ENCODE results near the gene KIAA0513. TPM values are rescaled to one million over a fixed set of nuclear protein-coding genes. Genes with fewer than 3 reads are reported as not detected.

The KIAA0513 gene
- total RNA-seq, 1 experiment from 2014 or later, result 0.97 TPM

- H3K4me2 ChIP-seq (ENCODE audit: low read depth, low read length, poor library complexity, severe bottlenecking), result no peak overlapping the region
Measured at GRCh38 chr16:85046472-85046916, 18.9 kb downstream of the KIAA0513 start.

GRCh38 chr16:85046931-85047866 lies 19.6 kb downstream of the KIAA0513 start:
- no peak overlapping the region for H3K4me2 ChIP-seq (ENCODE audit: low read depth, low read length, poor library complexity, severe bottlenecking)
- no peak overlapping the region for H3K27ac ChIP-seq (ENCODE audit: low read length)
- no peaks in the 10 kb centered on the region for H3K9me2 ChIP-seq (replicated peaks; ENCODE audit: insufficient read depth, low read length)
- H3K9me3 ChIP-seq (ENCODE audit: low read length), result no peaks in the 10 kb centered on the region
- no peaks in the 10 kb centered on the region for H3K79me2 ChIP-seq (ENCODE audit: low read length)
- H3K4me3 ChIP-seq (ENCODE audit: low read length), result no peak overlapping the region
- H2AFZ ChIP-seq (ENCODE audit: low read length), result no peak overlapping the region
- no peaks in the 10 kb centered on the region for H3K4me1 ChIP-seq (ENCODE audit: low read length)
- no peaks in the 10 kb centered on the region for H3K27me3 ChIP-seq (ENCODE audit: low read length)
- H3K9ac ChIP-seq (ENCODE audit: low read length), result no peak overlapping the region
- no peaks in the 10 kb centered on the region for H3K36me3 ChIP-seq (ENCODE audit: insufficient read depth, low read length)
- no peaks in the 10 kb centered on the region; the same call in 1 of the 2 replicates for H4K20me1 ChIP-seq (ENCODE audit: insufficient read depth, low read depth, low read length)
- no peak for DNase-seq

More at GRCh38 chr16:85046472-85046916, 18.9 kb downstream of the KIAA0513 start:
- H3K9ac ChIP-seq (ENCODE audit: low read length), result no peak overlapping the region
- no peaks in the 10 kb centered on the region; the same call in 1 of the 2 replicates for H4K20me1 ChIP-seq (ENCODE audit: insufficient read depth, low read depth, low read length)
- no peaks in the 10 kb centered on the region for H3K36me3 ChIP-seq (ENCODE audit: insufficient read depth, low read length)
- H3K27ac ChIP-seq (ENCODE audit: low read length), result no peak overlapping the region
- no peaks in the 10 kb centered on the region for H3K27me3 ChIP-seq (ENCODE audit: low read length)
- DNase-seq, result no peak
- H3K9me3 ChIP-seq (ENCODE audit: low read length), result no peaks in the 10 kb centered on the region
- no peak overlapping the region for H3K4me3 ChIP-seq (ENCODE audit: low read length)
- H3K79me2 ChIP-seq (ENCODE audit: low read length), result no peaks in the 10 kb centered on the region
- no peaks in the 10 kb centered on the region for H3K4me1 ChIP-seq (ENCODE audit: low read length)
- H3K9me2 ChIP-seq (replicated peaks; ENCODE audit: insufficient read depth, low read length), result no peaks in the 10 kb centered on the region
- H2AFZ ChIP-seq (ENCODE audit: low read length), result no peak overlapping the region

- Histone ChIP-seq H3K4me2 (ENCODE audit: low read depth, low read length, poor library complexity, severe bottlenecking) (no peak overlapping the region), H3K79me2 (ENCODE audit: low read length) (no peaks in the 10 kb centered on the region)
Measured at GRCh38 chr16:85047867-85048455, 20.4 kb downstream of the KIAA0513 start.

GRCh38 chr16:85048921-85049562 lies 21.4 kb downstream of the KIAA0513 start:
- DNase-seq, result no peak
- no peak overlapping the region for H3K9ac ChIP-seq (ENCODE audit: low read length)
- no peaks in the 10 kb centered on the region for H3K27me3 ChIP-seq (ENCODE audit: low read length)
- no peaks in the 10 kb centered on the region for H3K79me2 ChIP-seq (ENCODE audit: low read length)
- H3K4me1 ChIP-seq (ENCODE audit: low read length), result no peaks in the 10 kb centered on the region
- H3K9me2 ChIP-seq (replicated peaks; ENCODE audit: insufficient read depth, low read length), result no peaks in the 10 kb centered on the region
- H3K9me3 ChIP-seq (ENCODE audit: low read length), result no peaks in the 10 kb centered on the region
- no peaks in the 10 kb centered on the region for H3K36me3 ChIP-seq (ENCODE audit: insufficient read depth, low read length)
- no peak overlapping the region for H3K27ac ChIP-seq (ENCODE audit: low read length)
- no peak overlapping the region for H2AFZ ChIP-seq (ENCODE audit: low read length)
- H3K4me3 ChIP-seq (ENCODE audit: low read length), result no peak overlapping the region
- no peak overlapping the region for H3K4me2 ChIP-seq (ENCODE audit: low read depth, low read length, poor library complexity, severe bottlenecking)
- no peaks in the 10 kb centered on the region; the same call in 1 of the 2 replicates for H4K20me1 ChIP-seq (ENCODE audit: insufficient read depth, low read depth, low read length)

More at GRCh38 chr16:85047867-85048455, 20.4 kb downstream of the KIAA0513 start:
- Histone ChIP-seq H3K9me3 (ENCODE audit: low read length) (no peaks in the 10 kb centered on the region), H3K36me3 (ENCODE audit: insufficient read depth, low read length) (no peaks in the 10 kb centered on the region), H3K9ac (ENCODE audit: low read length) (no peak overlapping the region), H2AFZ (ENCODE audit: low read length) (no peak overlapping the region), H4K20me1 (ENCODE audit: insufficient read depth, low read depth, low read length) (no peaks in the 10 kb centered on the region; the same call in 1 of the 2 replicates), H3K9me2 (replicated peaks; ENCODE audit: insufficient read depth, low read length) (no peaks in the 10 kb centered on the region), H3K4me3 (ENCODE audit: low read length) (no peak overlapping the region), H3K27me3 (ENCODE audit: low read length) (no peaks in the 10 kb centered on the region), H3K27ac (ENCODE audit: low read length) (no peak overlapping the region), H3K4me1 (ENCODE audit: low read length) (no peaks in the 10 kb centered on the region)
- no peak for DNase-seq

- DNase-seq, result no peak
- no peak overlapping the region for H3K4me3 ChIP-seq (ENCODE audit: low read length)
- H3K9me2 ChIP-seq (replicated peaks; ENCODE audit: insufficient read depth, low read length), result no peaks in the 10 kb centered on the region
- H3K4me1 ChIP-seq (ENCODE audit: low read length), result no peaks in the 10 kb centered on the region
- no peak overlapping the region for H3K9ac ChIP-seq (ENCODE audit: low read length)
- no peak overlapping the region for H3K27ac ChIP-seq (ENCODE audit: low read length)
- H2AFZ ChIP-seq (ENCODE audit: low read length), result no peak overlapping the region
- H3K27me3 ChIP-seq (ENCODE audit: low read length), result no peaks in the 10 kb centered on the region
- no peaks in the 10 kb centered on the region for H3K9me3 ChIP-seq (ENCODE audit: low read length)
- no peak overlapping the region for H3K4me2 ChIP-seq (ENCODE audit: low read depth, low read length, poor library complexity, severe bottlenecking)
- H3K36me3 ChIP-seq (ENCODE audit: insufficient read depth, low read length), result no peaks in the 10 kb centered on the region
- no peaks in the 10 kb centered on the region for H3K79me2 ChIP-seq (ENCODE audit: low read length)
- no peaks in the 10 kb centered on the region; the same call in 1 of the 2 replicates for H4K20me1 ChIP-seq (ENCODE audit: insufficient read depth, low read depth, low read length)
Measured at GRCh38 chr16:85049706-85050305, 22.2 kb downstream of the KIAA0513 start.

GRCh38 chr16:85051067-85051581 lies 23.5 kb downstream of the KIAA0513 start:
- H3K4me2 ChIP-seq (ENCODE audit: low read depth, low read length, poor library complexity, severe bottlenecking), result no peak overlapping the region
- peaks cover 6% of the 10 kb centered on the region; the same call in 1 of the 2 replicates for H4K20me1 ChIP-seq (ENCODE audit: insufficient read depth, low read depth, low read length)
- no peak overlapping the region for H3K27ac ChIP-seq (ENCODE audit: low read length)
- H3K9ac ChIP-seq (ENCODE audit: low read length), result no peak overlapping the region
- no peaks in the 10 kb centered on the region for H3K9me3 ChIP-seq (ENCODE audit: low read length)
- no peaks in the 10 kb centered on the region for H3K79me2 ChIP-seq (ENCODE audit: low read length)
- DNase-seq, result no peak
- H2AFZ ChIP-seq (ENCODE audit: low read length), result no peak overlapping the region
- no peaks in the 10 kb centered on the region for H3K36me3 ChIP-seq (ENCODE audit: insufficient read depth, low read length)
- H3K27me3 ChIP-seq (ENCODE audit: low read length), result no peaks in the 10 kb centered on the region
- no peaks in the 10 kb centered on the region for H3K9me2 ChIP-seq (replicated peaks; ENCODE audit: insufficient read depth, low read length)
- no peak overlapping the region for H3K4me3 ChIP-seq (ENCODE audit: low read length)
- peaks cover 12% of the 10 kb centered on the region for H3K4me1 ChIP-seq (ENCODE audit: low read length)

GRCh38 chr16:85051683-85052082 lies 24.1 kb downstream of the KIAA0513 start:
- Histone ChIP-seq H3K9ac (ENCODE audit: low read length) (no peak overlapping the region), H3K9me3 (ENCODE audit: low read length) (no peaks in the 10 kb centered on the region), H3K4me1 (ENCODE audit: low read length) (peaks cover 12% of the 10 kb centered on the region), H3K36me3 (ENCODE audit: insufficient read depth, low read length) (no peaks in the 10 kb centered on the region), H3K79me2 (ENCODE audit: low read length) (no peaks in the 10 kb centered on the region), H2AFZ (ENCODE audit: low read length) (no peak overlapping the region), H3K9me2 (replicated peaks; ENCODE audit: insufficient read depth, low read length) (no peaks in the 10 kb centered on the region), H3K27me3 (ENCODE audit: low read length) (no peaks in the 10 kb centered on the region), H3K27ac (ENCODE audit: low read length) (no peak overlapping the region), H3K4me2 (ENCODE audit: low read depth, low read length, poor library complexity, severe bottlenecking) (no peak overlapping the region), H4K20me1 (ENCODE audit: insufficient read depth, low read depth, low read length) (peaks cover 6% of the 10 kb centered on the region; the same call in 1 of the 2 replicates), H3K4me3 (ENCODE audit: low read length) (no peak overlapping the region)
- no peak for DNase-seq
